OCI-M2 (cell line): Measurements from ENCODE around the gene INO80B.
A peak's percentile ranks its signal among the peaks of the same experiment; 100 is the strongest.
"Not testable (repeated sequence)": the region's sequence is repeated elsewhere in the genome, so short reads cannot be mapped to it uniquely, and the experiment has no call there.

Source experiments
- DNase-seq: peaks from one replicate; lab custom pipeline; 2025; ENCODE audit not compliant: unreplicated experiment; lab: John Stamatoyannopoulos, UW

INO80B gene

GRCh38 chr2:74447230-74447999 lies 7.5 kb upstream of the INO80B start:
- DNase-seq: no peak

- DNase-seq: no peak
Measured at GRCh38 chr2:74448771-74449170, 6.1 kb upstream of the INO80B start.

GRCh38 chr2:74450570-74451190 lies 4.2 kb upstream of the INO80B start:
- DNase-seq: no peak

GRCh38 chr2:74457129-74457548 lies 2.3 kb downstream of the INO80B start:
- no peak for DNase-seq

DNA sequence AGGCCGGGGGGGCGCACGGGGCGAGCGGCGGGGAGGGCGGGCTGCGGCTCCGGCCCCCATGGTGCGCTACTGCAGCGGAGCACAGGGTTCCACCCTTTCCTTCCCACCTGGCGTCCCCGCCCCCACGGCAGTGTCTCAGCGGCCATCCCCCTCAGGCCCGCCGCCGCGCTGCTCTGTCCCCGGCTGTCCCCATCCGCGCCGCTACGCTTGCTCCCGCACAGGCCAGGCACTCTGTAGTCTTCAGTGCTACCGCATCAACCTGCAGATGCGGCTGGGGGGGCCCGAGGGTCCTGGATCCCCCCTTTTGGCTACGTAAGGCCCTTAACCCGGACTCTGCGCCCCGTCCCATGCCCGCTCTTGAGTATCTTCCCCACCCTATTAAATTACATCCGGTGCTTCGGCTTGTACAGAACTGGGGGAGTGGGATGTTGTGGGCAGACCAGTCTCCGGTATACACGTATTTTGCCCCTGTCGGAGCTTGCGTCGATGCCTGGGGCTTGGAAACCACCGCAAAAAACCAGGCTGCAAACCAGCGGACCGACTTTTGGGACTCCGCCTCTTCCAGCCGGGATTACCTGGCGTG lies 2.8 kb downstream of the INO80B start:
- no peak for DNase-seq

DNA sequence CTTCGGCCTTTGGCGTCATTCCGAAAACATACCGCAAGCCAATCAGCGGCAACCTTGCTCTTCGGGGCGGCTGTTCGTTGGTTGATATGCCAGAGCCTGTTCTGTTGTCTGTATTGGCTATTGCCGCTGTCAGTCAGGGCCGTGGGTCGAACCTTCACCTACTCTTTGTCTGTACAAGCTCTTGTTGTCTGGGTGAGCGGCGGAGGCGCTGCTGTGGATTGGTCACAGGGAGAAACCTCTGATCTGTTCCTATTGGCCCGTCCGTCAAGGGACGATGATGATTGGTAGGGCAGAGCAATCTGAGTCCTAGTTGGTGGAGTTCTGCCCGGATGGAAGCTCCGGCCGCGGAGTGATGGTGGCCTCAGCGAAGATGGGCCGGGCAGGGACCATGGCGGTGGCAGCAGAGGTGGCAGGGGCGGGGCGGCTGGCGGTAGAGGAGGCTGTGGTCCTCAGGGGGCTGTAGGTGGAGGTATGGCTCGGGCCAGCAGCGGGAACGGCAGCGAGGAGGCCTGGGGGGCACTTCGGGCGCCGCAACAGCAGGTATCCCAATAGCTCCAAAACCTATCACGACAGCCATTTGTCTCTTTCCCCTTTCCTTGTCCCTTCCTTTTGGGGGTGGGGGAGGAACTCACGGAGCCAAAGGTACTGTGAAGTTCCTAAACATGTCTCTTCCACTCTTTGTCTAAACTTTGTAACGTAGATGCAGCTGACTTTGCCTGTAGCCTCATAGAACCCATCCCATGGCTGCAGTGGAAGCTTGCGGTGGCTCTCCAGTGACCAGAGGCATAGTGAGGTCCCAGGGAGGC lies 3.4 kb downstream of the INO80B start, which contains the start of gene WBP1:
WBP1 (plus strand) TSS at position 307 of the 806 bp plus-strand sequence; CDS start at position 472, 165 bp downstream.
- peak; percentile 83 for DNase-seq

DNA sequence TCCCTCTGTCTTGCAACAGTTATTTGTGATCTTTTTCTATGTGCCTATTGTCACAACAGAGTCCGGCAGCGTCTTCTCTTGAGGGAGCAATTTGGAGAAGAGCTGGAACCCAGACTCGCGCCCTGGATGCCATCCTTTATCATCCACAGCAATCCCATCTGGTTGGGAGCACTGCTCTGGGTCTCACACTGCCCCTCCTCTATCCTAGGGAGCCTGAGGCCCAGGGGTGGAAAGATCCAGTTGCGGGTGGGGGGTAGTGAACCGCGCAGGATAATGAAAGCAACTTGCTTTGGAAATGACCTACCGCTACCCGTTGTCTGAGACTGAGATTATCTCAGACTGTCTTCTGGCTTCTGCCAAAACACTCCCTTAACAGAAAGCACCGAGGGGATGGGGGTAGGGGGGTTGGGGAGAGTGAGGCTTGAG lies 4.1 kb downstream of the INO80B start:
- DNase-seq: no peak

DNA sequence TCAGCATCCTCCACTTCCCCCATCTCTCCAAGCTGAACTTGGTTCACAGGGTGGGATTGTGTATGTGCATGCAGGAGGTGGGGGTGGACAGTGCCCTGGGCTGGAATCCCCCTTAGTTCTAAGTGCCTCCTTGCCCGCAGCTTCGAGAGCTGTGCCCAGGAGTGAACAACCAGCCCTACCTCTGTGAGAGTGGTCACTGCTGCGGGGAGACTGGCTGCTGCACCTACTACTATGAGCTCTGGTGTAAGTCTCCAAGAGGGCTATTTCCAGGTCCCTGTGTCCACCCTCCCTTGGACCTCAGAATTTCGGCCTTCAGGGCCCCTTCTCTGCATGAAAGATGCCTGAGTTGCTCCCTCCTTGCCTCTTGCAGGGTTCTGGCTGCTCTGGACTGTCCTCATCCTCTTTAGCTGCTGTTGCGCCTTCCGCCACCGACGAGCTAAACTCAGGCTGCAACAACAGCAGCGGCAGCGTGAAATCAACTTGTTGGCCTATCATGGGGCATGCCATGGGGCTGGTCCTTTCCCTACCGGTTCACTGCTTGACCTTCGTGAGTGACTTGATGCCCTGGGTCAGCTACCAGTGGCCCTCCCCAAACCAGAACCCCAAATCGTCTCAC lies 4.7 kb downstream of the INO80B start:
- not testable (repeated sequence) for DNase-seq

GRCh38 chr2:74460187-74460586 lies 5.3 kb downstream of the INO80B start:
- DNase-seq: not testable (repeated sequence)

GRCh38 chr2:74461187-74462053 lies 6.5 kb downstream of the INO80B start:
- no peak for DNase-seq

- DNase-seq: no peak
Measured at GRCh38 chr2:74462054-74462785, 7.3 kb downstream of the INO80B start.

GRCh38 chr2:74462786-74463105 lies 7.9 kb downstream of the INO80B start:
- no peak for DNase-seq

DNA sequence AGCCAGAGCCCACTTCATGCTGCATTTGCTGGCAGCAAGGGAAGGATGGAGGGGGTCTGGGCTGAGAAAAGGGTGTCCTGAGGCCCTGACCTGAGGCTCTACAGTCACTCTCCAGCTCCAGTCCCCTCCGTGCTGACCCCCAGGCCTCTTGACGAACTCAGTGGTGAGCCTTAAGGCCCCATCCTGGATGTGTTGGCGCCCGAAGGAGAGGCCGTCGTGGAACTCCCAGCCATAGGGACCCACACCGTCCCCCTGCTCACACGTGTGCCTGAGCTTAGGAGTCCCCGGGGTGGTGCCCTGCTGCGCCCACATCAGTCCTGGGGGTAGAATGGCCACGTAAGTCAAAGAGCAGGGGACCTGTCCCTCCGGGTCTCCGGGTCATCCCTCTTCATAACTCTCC lies 9.5 kb downstream of the INO80B start:
- DNase-seq: no peak

DNA sequence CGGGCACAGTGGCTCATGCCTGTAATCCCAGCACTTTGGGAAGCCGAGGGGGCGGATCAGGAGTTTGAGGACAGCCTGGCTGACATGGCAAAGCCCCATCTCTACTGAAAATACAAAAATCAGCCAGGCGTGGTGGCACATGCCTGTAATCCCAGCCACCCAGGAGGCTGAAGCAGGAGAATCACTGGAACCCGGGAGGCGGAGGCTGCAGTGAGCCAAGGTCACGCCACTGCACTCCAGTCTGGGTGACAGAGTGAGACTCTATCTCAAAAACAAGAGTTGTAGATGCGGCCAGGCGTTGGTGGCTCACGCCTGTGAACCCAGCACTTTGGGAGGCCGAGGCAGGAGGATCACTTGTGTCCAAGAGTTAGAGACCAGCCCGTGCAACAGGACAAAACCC lies 15.9 kb downstream of the INO80B start:
- not testable (repeated sequence) for DNase-seq

DNA sequence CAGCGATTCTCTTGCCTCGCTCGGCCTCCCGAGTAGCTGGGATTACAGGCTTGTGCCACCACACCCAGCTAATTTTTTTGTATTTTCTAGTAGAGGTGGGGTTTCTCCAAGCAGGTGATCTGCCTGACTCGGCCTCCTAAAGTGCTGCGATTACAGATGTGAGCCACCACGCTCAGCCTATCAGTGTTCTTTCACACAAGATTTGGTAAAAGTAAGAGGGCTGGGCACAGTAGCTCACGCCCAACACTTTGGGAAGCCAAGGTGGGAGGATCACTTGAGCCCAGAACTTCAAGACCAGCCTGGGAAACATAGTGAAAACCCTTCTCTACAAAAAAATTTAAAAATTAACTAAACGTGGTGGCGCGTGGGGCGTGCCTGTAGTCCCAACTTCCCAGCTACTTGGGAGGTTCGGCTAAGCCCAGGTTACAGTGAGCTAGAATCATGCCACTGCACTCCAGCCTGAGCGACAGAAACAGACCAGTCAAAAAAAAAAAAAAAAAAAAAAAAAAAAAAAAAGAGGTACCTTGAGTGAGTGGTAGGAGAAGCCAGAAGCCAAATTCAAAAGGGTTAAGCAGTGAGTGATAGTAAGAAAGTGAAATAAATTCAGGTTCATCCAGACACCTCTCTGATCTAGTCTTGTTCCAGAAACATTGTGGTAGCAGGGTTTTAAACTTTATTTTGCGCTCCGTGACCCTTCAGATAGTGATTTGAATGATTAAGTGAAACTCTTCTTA lies 16.6 kb downstream of the INO80B start:
- no peak for DNase-seq

- peak; percentile 39 for DNase-seq
Measured at GRCh38 chr2:74472086-74472944, 17.4 kb downstream of the INO80B start, which contains the start of gene MRPL53. Gene MRPL53, minus strand, starts transcription at chr2:74472680. Its CDS starts 20 bp downstream, at chr2:74472660.

DNA sequence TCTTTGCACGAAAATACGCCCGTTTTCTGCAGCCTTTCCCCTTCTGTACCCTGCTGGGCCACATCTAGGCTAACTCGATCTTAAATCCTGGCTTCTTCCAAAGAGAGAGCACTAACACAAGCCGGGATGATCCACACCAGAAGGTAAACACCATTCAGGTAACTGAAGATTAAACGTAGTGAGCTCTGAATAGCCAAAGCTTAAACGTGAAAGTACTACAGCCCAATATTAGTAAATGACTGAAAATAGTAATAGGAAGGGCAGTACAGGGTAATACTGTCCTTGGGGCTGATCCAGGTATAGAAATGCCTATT lies 18.0 kb downstream of the INO80B start:
- DNase-seq: no peak

DNA sequence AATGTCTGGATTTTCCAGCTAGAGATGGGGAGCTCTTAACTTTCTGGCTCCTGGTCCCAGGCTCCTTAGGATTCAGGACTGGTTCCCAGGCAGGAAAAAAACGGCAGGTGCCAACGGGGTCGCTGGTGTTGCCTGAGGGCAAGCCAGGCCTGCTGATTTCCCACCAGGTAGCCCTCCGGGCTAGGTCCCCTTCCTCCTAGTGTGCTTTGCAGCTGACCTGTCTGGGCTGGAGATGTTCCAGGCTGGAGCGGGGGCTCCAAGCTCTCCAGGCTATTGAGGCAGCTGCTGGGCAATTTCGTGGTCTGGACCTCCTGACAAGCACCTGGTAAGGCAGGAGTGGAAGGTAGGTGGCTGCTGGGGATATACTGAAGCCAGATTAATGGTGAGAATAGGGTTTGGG lies 19.6 kb downstream of the INO80B start:
- DNase-seq: no peak
